Measurements from ENCODE around the gene GALNTL6. TPM values are rescaled to one million over a fixed set of nuclear protein-coding genes. Genes with fewer than 3 reads are reported as not detected.

Gene GALNTL6
- total and polyA plus RNA-seq, 2 experiments from 2014 or later = not detected

- DNase-seq (ENCODE audit: low read depth in 1 of 2, low spot score in 1 of 2) = peak in 1 of 2 donors; percentile 8
- H3K36me3 ChIP-seq = no peaks in the 10 kb centered on the region
- no peak overlapping the region for H3K4me3 ChIP-seq
- H3K4me1 ChIP-seq (ENCODE audit: low read depth) = no peaks in the 10 kb centered on the region
- no peaks in the 10 kb centered on the region for H3K27me3 ChIP-seq
- no peak overlapping the region for H3K27ac ChIP-seq
- H3K9me3 ChIP-seq (ENCODE audit: low read depth) = no peaks in the 10 kb centered on the region
- TF ChIP-seq CTCF (IDR thresholded peaks at IDR 0.05; ENCODE audit: low read depth, low read length) = no peak
Measured at GRCh38 chr4:172578712-172579111, 765.5 kb downstream of the GALNTL6 start.

GRCh38 chr4:172584816-172585215 is 771.6 kb downstream of the GALNTL6 start:
- Histone ChIP-seq H3K9me3 (ENCODE audit: low read depth) (no peaks in the 10 kb centered on the region), H3K4me3 (no peak overlapping the region), H3K4me1 (ENCODE audit: low read depth) (no peaks in the 10 kb centered on the region), H3K36me3 (no peaks in the 10 kb centered on the region), H3K27me3 (no peaks in the 10 kb centered on the region), H3K27ac (no peak overlapping the region)
- no peak for TF ChIP-seq CTCF (IDR thresholded peaks at IDR 0.05; ENCODE audit: low read depth, low read length)
- DNase-seq (ENCODE audit: low read depth in 1 of 2, low spot score in 1 of 2) = peak in 1 of 2 donors; percentile 1

- no peak overlapping the region for H3K27ac ChIP-seq
- no peaks in the 10 kb centered on the region for H3K36me3 ChIP-seq
- no peaks in the 10 kb centered on the region for H3K4me1 ChIP-seq (ENCODE audit: low read depth)
- no peak for TF ChIP-seq CTCF (IDR thresholded peaks at IDR 0.05; ENCODE audit: low read depth, low read length)
- no peaks in the 10 kb centered on the region for H3K27me3 ChIP-seq
- DNase-seq (ENCODE audit: low read depth in 1 of 2, low spot score in 1 of 2) = no peak
- H3K9me3 ChIP-seq (ENCODE audit: low read depth) = no peaks in the 10 kb centered on the region
- no peak overlapping the region for H3K4me3 ChIP-seq
Measured at GRCh38 chr4:172596206-172596605, 783.0 kb downstream of the GALNTL6 start.

GRCh38 chr4:172599554-172599953 is 786.4 kb downstream of the GALNTL6 start:
- no peaks in the 10 kb centered on the region for H3K36me3 ChIP-seq
- no peak for TF ChIP-seq CTCF (IDR thresholded peaks at IDR 0.05; ENCODE audit: low read depth, low read length)
- no peak overlapping the region for H3K27ac ChIP-seq
- H3K9me3 ChIP-seq (ENCODE audit: low read depth) = no peaks in the 10 kb centered on the region
- no peak overlapping the region for H3K4me3 ChIP-seq
- no peaks in the 10 kb centered on the region for H3K4me1 ChIP-seq (ENCODE audit: low read depth)
- no peak for DNase-seq (ENCODE audit: low read depth in 1 of 2, low spot score in 1 of 2)
- H3K27me3 ChIP-seq = no peaks in the 10 kb centered on the region

GRCh38 chr4:172601195-172601594 is 788.0 kb downstream of the GALNTL6 start:
- no peak for DNase-seq (ENCODE audit: low read depth in 1 of 2, low spot score in 1 of 2)
- no peak overlapping the region for H3K4me3 ChIP-seq
- no peaks in the 10 kb centered on the region for H3K9me3 ChIP-seq (ENCODE audit: low read depth)
- TF ChIP-seq CTCF (IDR thresholded peaks at IDR 0.05; ENCODE audit: low read depth, low read length) = no peak
- H3K27ac ChIP-seq = no peak overlapping the region
- H3K4me1 ChIP-seq (ENCODE audit: low read depth) = no peaks in the 10 kb centered on the region
- H3K36me3 ChIP-seq = no peaks in the 10 kb centered on the region
- no peaks in the 10 kb centered on the region for H3K27me3 ChIP-seq

- Histone ChIP-seq H3K9me3 (ENCODE audit: low read depth) (no peaks in the 10 kb centered on the region), H3K4me3 (no peak overlapping the region), H3K27me3 (no peaks in the 10 kb centered on the region), H3K36me3 (no peaks in the 10 kb centered on the region), H3K27ac (no peak overlapping the region), H3K4me1 (ENCODE audit: low read depth) (no peaks in the 10 kb centered on the region)
- no peak for TF ChIP-seq CTCF (IDR thresholded peaks at IDR 0.05; ENCODE audit: low read depth, low read length)
- DNase-seq (ENCODE audit: low read depth in 1 of 2, low spot score in 1 of 2) = no peak
Measured at GRCh38 chr4:172619218-172619617, 806.0 kb downstream of the GALNTL6 start.

Data from cardiac muscle cell (in vitro differentiated cells and primary cell).